Activated CD8-positive, alpha-beta T cell treated with anti-CD3 and anti-CD28 coated beads for 36 hours (primary cell): ENCODE data around the gene KRT13. TPM values are rescaled to one million over a fixed set of nuclear protein-coding genes. Genes with fewer than 3 reads are reported as not detected.

Experiments
- ATAC-seq: fragments of 200-7000 bp; cut with Tn5 transposase; one replicate; pipeline ENCODE4 v1.10.0; 2021; ENCODE audit warnings: mild to moderate bottlenecking, moderate library complexity
- CTCF ChIA-PET: fragments of 350-600 bp; sonication (Branson Sonifier 250); formaldehyde crosslinking; loops from one replicate; lab custom pipeline; 2021; ENCODE audit warnings: antibody characterized with exemption; lab: Charles Lee
- POLR2A ChIA-PET: fragments of 350-600 bp; sonication (Branson Sonifier 250); formaldehyde crosslinking; loops from one replicate; lab custom pipeline; 2021; ENCODE audit warnings: antibody characterized with exemption; lab: Charles Lee
- DNase-seq: peaks from one replicate; pipeline ENCODE4 v3.0.0-alpha.2; 2020
- H3K27ac Mint-ChIP-seq: one replicate; pipeline ENCODE4 v1.8.0; 2021; ENCODE audit warnings: mild to moderate bottlenecking, mixed read lengths
- H3K27me3 Mint-ChIP-seq: one replicate; pipeline ENCODE4 v1.8.0; 2021; ENCODE audit warnings: mixed read lengths
- H3K36me3 Mint-ChIP-seq: one replicate; pipeline ENCODE4 v1.8.0; 2021; ENCODE audit warnings: low read depth, mixed read lengths
- H3K4me1 Mint-ChIP-seq: one replicate; pipeline ENCODE4 v1.8.0; 2021; ENCODE audit warnings: low read depth, mixed read lengths
- H3K4me3 Mint-ChIP-seq: one replicate; pipeline ENCODE4 v1.8.0; 2021; ENCODE audit warnings: mild to moderate bottlenecking, moderate library complexity, mixed read lengths
- H3K9me3 Mint-ChIP-seq: one replicate; pipeline ENCODE4 v1.8.0; 2021; ENCODE audit warnings: mixed read lengths
- CTCF ChIP-seq: fragments of 200-600 bp; IDR thresholded peaks from one replicate; pipeline ENCODE4 v1.8.0; 2022; ENCODE audit warnings: antibody characterized with exemption, mild to moderate bottlenecking
- intact Hi-C: fragments of 100-400 bp; cut with micrococcal nuclease; formaldehyde crosslinking; loops from one replicate; pipeline ENCODE4 v1.10.0; 2022
- total RNA-seq, 2 experiments: library from RNA; stranded (reverse); gene quantifications; one replicate each; pipeline ENCODE4 v1.2.3, GENCODE V29; 2021

Gene KRT13
- total RNA-seq, result not detected

GRCh38 chr17:41505007-41505808, at the start of gene KRT13:
TSS of gene KRT13 (minus strand) at chr17:41505612. CDS start at chr17:41505550, 62 bp downstream.
- Mint-ChIP-seq H3K27ac (no peak within 1 kb of the TSS), H3K36me3 (no peaks in the 10 kb centered on the region), H3K4me3 (no peak within 1 kb of the TSS), H3K4me1 (no peaks in the 10 kb centered on the region), H3K27me3 (no peaks in the 10 kb centered on the region), H3K9me3 (no peaks in the 10 kb centered on the region)
- ATAC-seq (no peak), DNase-seq (no peak)
- CTCF ChIA-PET, result interaction anchor here (1.0 to 2.1 kb wide), 3 partner anchors 10 to 88 kb away, joined by 3 to 6 read pairs (median 5); no protein-coding TSS in a partner anchor
- no peak for TF ChIP-seq CTCF
- intact Hi-C loops, result no loop called here
- POLR2A ChIA-PET, result no interaction called here

- intact Hi-C loops, result no loop called here
- Mint-ChIP-seq H3K36me3 (no peaks in the 10 kb centered on the region), H3K27ac (no peak overlapping the region), H3K9me3 (no peaks in the 10 kb centered on the region), H3K27me3 (peaks cover 14% of the 10 kb centered on the region), H3K4me1 (peaks cover 4% of the 10 kb centered on the region), H3K4me3 (no peak overlapping the region)
- no peak for TF ChIP-seq CTCF
- ChIA-PET CTCF (interaction anchor here (1.4 to 8.2 kb wide), 3 partner anchors 94 to 110 kb away, joined by 6 to 190 read pairs (median 156); no protein-coding TSS in a partner anchor), POLR2A (no interaction called here)
- DNase-seq, result no peak
- no peak for ATAC-seq
These were observed 48.7 kb upstream of the KRT13 start for GRCh38 chr17:41553987-41554680.

DNA sequence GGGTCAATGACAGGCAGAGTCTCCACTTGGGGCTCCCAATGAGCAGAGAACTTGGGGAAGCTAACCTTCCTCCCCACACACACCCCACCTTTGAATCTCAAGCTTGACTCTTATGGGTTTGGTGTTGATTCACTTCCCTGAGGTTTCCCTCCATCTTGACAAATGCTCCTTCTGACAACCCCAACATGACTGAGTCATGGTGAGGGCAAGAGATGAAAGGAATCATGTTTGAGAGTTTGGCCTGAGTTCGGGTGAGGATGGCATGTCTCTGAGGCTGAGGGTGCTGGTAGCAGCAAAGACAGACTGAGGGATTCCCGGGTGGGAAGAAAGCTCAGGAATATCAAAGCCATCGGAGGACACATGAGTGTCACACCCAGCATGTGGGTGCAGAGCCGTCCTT, 47.8 kb upstream of the KRT13 start:
- ATAC-seq, result no peak

GRCh38 chr17:41552455-41552854, 47.0 kb upstream of the KRT13 start:
- DNase-seq (no peak), ATAC-seq (no peak)
- peaks cover 6% of the 10 kb centered on the region for H3K27me3 Mint-ChIP-seq
- ChIA-PET POLR2A (interaction anchor here (1.1 kb wide), 2 partner anchors 12 to 110 kb away, joined by 3 to 4 read pairs; no protein-coding TSS in a partner anchor), CTCF (interaction anchor here (1.5 to 8.2 kb wide), 3 partner anchors 27 to 112 kb away, joined by 3 to 190 read pairs (median 156); no protein-coding TSS in a partner anchor)
- no peak overlapping the region for H3K27ac Mint-ChIP-seq
- H3K4me1 Mint-ChIP-seq, result peaks cover 19% of the 10 kb centered on the region
- TF ChIP-seq CTCF, result no peak
- H3K36me3 Mint-ChIP-seq, result no peaks in the 10 kb centered on the region
- H3K4me3 Mint-ChIP-seq, result no peak overlapping the region
- intact Hi-C loops, result no loop called here
- peaks cover under 1% of the 10 kb centered on the region for H3K9me3 Mint-ChIP-seq

More for the DNA sequence above, 47.8 kb upstream of the KRT13 start:
- Mint-ChIP-seq H3K9me3 (no peaks in the 10 kb centered on the region), H3K4me3 (no peak overlapping the region), H3K36me3 (no peaks in the 10 kb centered on the region), H3K27ac (no peak overlapping the region), H3K4me1 (peaks cover 12% of the 10 kb centered on the region), H3K27me3 (peaks cover 12% of the 10 kb centered on the region)
- POLR2A ChIA-PET, result interaction anchor here (1.1 kb wide), 2 partner anchors 12 to 110 kb away, joined by 3 to 4 read pairs; no protein-coding TSS in a partner anchor
- intact Hi-C loops, result no loop called here
- TF ChIP-seq CTCF, result no peak
- DNase-seq, result no peak
- CTCF ChIA-PET, result interaction anchor here (7.5 to 8.2 kb wide), 2 partner anchors 95 to 111 kb away, joined by 156 to 190 read pairs; no protein-coding TSS in a partner anchor
